ENCODE results near the gene NSMCE1.
"Not testable (repeated sequence)": the region's sequence is repeated elsewhere in the genome, so short reads cannot be mapped to it uniquely, and the experiment has no call there.

Gene NSMCE1

DNA sequence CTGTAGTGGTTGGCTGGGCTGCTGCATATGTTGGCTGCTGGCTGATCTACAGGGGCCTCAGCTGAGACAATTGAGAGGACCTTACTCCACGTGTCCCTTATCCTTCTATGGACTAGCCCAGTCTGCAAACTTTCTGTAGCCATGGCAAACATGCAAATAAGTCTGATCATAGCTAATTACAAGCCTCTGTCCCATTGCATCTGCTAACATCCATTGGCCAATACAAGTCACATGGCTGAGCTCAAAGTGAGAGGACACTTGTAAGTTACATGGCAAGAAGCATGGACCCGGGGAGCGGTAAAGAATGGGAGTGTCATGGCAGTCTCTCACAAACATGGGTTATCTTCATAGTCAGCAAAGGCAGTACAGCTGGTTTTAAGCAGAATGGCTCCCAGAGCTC is 33.6 kb upstream of the NSMCE1 start:
- no peak for DNase-seq

DNA sequence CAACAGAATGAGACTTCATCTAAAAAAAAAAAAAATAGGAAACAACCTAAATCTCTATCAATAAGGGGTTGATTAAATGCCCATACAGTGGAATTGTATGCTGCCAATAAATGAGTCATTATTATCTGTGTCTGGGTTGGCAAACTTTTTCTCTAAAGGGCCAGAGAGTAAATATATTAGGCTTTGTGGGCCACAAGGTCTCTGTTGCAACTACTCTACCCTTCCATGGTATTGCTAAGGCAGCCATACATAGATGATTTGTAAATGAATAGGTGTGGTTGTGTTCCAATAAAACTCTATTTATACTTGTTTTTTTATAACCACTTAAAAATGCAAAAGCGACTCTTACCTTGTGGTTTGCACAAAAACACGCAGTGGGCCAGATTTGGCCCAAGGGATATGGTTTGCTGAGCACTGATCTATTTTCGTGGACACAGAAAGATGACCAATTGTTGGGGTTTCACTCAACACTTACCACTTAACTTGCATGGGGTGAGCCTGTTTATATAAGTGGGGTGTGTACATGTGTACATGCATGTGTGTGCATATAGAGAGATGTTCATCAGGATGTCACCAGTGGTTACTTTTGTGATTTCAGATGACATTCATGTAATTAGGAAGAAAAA is 32.8 kb upstream of the NSMCE1 start:
- no peak for DNase-seq

DNA sequence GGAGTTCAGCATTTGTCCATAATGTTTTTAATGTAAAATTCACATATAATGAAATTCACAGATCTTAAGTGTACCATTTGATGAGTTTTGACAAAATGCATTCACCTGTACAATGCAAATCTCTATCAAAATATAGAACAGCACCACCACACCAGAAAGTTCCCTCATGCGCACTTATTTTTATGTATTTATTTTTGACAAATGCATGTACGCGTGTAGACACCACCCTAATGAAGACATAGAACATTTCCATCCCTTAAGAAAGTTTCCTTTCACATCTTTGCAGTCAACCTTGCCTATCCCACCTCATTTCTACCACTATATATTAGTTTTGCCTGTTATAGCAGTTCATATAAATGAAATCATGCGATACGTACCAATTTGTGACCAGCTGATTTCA is 29.6 kb upstream of the NSMCE1 start:
- no peak for DNase-seq

DNA sequence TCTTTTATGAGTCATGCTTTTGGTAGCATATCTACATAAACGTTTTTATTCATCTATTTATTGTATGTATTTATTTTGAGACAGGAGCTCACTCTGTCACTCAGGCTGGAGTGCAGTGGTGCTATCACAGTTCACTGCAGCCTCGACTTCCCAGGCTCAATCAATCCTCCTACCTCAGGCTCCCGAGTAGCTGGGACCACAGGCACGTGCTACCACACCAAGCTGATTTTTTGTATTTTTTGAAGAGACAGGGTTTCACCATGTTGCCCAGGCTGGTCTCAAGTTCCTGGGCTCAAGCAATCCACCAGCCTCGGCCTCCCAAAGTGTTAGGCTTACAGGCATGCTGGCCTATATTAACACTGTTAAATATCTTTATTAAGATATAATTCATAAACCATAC is 24.8 kb upstream of the NSMCE1 start:
- DNase-seq: no peak

DNA sequence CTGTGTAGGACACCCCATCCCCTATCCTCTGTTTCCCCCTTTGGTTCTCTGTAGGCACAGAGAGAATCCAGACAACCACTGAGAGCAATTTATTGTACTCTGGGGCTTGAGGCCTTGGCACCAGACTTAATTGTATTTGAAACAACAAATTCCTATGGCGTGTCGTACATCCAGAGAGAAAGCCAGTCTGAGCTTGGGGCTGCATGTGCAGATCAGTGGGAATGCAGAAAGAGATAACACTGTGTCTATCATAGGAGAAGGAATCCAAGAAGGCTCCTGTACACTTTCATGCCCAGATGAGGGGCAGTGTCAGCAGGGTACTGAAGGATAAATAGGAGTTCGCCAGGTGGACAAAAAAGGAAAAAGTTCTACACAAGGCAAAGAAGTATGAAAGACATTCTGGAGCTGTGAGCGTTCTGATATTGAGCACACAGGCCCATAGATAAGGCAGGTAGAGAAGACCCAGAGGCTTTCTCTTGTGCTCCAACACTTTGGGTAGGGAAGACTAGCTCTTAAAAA is 23.2 kb upstream of the NSMCE1 start:
- no peak for DNase-seq

DNA sequence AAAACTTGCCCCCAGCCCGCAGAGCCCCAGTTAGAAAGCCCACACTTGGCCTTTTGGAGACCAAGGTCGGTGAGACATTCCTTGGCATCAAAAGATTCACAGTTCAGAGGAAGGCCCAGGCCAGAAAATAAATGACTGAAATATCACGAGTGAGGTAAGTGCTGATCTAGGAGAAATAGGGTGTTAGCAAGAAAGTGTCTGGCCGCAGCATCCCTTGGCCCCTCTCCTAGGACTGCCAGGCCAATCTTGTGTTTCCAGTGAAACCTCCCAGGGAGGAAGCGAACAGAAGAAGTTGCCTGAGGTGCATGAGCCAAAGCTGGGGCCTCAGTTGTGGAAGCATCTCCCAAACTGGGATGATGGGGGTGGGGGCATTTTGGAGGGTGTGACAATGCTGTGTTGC is 22.5 kb upstream of the NSMCE1 start:
- DNase-seq: no peak

DNA sequence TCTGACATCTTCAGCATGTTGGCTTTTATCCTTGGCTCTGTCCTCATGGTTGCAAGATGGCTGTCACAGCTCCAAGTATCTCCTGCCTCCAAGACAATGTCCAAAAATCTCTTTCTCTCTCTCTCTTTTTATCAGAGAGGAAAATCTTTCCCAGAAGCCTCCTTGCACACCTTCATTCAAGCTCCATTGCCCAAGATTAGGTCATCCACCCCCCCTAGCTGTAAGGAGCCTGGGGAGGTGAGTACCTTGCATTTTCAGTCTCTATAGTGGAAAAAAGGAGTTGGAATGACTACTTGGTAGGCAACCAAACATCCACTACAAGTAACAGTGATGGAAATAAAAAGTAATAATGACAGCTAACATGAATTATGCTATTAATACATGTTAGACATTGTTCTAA is 22.0 kb upstream of the NSMCE1 start:
- no peak for DNase-seq

DNA sequence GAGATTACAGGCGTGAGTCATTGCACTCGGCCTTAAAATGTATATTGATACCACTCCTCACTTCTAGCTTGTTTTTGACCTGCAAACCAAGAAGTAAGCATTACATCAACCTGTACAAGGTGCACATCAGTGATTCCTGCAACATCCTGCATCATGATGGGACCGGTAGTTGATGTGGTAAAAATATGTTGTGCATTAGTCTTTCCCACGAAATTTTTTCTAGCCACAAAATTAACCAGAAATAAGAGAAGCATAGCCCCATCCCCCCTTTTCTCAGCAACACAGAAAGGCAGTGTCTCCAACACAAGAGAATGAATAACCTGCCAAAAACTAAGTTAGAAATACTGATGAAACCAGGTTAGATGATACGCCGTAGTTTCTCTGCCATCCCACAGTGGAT is 21.1 kb upstream of the NSMCE1 start:
- DNase-seq: no peak

DNA sequence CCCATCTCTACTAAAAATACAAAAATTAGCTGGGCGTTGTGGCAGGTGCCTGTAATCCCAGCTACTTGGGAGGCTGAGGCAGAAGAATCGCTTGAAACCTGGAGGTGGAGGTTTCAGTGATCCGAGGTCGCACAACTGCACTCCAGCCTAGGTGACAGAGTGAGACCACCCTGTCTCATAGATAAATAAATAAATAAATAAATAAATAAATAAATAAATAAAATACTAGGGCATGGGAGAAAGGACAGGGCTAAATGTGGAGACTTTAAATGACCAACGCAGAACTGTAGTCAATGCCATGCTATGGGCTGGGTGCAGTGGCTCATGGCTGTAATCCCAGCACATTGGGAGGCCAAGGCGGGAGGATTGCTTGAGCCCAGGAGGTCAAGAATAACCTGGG is 19.7 kb upstream of the NSMCE1 start:
- not testable (repeated sequence) for DNase-seq

DNA sequence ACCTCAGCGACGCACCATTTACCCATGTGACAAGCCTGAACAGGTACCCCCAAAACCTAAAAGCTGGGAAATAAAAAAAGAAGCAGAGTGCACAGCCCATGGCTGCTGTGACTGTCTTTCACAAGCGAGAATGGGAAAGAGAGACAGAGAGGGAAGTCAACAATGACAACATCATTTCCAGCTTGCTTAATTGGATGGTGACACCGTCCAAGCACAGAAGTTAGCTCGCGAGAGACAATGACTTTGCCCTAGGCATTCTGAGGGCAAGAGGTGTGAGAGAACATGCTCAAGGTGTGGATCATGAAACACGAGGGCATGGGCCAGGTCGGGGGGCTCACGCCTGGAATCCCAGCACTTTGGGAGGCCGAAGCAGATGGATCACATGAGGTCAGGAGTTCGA is 19.3 kb upstream of the NSMCE1 start:
- no peak for DNase-seq

DNA sequence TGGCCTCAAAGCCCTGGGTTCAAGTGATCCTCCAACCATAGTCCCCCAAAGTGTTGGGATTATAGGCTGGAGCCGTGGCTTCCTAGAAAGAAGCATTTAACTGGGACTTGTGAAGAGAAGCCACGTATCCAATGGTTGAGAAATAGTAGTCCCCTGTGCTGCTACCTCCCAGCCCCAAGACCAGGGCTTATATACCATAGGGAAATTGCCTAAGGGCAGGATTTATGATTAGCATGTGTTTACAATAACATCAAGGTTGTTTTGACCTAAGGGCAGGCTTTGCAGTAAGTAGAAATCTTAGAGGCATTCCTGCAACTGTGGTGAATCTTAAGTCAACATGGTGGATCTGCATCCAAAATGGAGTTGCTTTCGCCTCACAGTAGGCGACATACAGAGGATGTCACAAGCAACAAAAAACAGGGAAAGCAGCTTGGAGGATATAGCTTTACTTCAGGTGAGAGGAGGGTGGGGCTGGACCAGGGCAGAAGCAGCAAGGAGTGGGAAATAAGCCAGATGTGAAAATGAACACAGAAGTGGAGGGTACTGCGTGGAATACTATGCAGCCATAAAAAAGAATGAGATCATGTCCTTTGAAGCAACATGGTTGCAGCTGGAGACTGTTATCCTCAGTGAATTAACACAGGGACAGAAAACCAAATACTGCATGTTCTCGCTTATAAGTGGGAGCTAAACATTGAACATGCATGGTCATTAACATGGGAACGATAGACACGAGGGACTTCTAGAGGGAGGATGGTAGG is 18.7 kb upstream of the NSMCE1 start:
- DNase-seq: no peak

DNA sequence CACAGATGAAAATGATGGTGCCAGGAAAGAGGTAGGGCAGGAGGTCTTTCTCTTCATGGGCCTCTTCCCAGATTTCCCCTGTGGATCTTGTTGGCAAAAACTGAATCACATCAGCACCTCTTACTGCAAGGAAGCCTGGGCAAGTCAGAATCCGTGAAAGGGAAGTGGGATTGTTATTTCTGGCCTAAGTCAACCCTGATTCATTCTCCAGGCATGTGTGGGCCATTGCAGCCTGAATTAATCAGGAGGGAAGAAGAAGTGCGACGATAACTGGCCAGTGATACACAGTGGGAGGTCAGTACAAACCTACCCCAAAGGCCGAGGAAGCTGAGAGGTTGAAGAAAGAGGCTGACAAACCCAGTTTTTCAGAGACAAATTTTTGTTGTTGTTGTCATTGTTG is 17.9 kb upstream of the NSMCE1 start:
- DNase-seq: no peak

DNA sequence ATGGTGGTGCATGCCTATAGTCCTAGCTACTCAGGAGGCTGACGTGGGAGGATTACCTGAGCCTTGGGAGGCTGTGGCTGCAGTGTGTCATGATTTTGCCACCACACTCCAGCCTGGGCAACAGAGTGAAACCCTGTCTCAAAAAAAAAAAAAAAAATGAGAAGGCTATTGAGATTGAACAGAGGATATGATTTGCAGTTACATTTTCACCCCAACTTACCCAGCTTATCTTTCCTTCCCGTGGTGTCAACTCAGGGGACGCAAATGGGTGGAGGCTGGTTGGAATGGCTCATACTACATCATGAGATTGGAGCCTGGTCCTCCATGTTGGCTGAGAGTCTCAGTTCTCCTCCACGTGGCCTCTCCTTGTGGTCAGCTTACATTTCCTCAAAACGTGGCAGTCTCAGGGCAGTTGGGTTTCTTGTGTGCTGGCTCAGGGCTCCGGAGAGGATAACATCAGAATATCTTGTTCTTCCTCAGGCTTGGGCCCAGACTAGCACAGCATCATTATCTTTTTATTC is 17.2 kb upstream of the NSMCE1 start:
- no peak for DNase-seq

DNA sequence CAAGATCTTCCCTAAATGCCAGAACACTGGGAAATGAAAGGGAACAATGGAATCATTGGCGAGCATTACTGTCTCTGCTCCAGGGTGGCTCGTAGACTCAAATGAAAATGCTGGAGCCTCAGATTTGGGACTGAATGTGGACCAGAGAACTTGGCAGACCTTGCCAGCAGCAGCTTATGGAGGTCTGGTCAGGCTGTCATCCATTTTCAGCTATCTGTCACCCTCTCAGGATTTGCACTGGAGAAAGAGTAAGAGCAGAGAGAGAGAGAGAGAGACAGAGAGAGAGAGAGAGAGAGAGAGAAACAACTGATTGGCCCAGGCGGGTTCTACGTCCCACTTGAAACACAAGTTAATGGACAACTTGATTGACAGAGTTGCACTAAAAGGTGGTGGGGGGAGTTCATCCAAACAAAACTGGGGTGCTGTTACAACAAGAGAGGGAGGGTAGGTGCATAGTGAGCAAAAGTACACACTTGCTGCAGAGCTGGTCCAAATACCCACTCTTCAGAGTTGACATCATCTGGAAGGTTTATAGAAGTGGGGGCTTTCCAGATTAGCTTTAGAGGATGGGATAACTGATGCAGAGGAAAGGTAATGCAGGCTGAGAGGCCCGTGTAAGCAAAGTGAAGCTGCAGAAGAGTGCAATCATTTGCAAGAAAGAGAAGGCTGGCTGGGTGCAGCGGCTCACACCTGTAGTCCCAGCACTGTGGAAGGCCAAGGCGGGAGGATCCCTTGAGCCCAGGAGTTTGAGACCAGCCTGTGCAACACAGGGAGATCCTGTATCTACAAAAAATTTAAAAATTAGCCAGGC is 16.5 kb upstream of the NSMCE1 start:
- no peak for DNase-seq

DNA sequence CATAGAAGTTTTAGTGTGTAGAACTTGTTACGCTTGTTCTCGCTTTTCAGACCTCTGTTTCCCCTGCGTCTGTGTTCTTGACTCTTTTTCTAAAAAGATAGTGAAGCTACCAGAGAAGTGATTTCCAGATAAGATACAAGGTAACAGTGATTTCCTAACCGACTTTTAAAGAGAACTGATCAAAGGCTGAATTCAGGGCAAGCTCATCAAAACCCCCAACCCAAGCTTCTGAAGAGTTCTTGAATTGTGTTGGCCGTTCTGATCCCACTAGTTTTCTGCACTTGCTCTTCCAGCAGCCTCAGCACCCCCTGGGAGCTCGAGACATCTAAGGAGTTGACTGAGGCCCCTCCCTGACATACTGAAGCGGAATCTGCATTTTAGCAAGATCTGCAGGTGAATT is 12.7 kb upstream of the NSMCE1 start:
- DNase-seq: no peak

DNA sequence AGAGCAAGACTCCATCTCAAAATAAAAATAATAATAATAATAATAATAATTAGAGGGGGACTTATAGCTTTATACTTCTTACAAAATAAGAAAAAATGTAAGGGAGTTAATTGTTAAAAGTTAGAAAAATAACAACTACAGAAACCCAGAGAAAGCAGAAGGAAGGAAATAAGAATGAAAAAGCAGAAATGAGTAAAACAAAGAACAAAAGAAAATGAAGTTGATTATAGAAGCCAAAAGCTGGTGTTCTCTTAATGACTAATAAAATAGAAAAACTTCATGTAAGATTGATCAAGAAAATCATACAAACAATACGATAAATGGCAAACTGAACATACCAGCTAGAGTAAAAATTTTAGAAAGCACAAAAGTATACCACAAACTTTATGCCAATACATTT is 6.8 kb upstream of the NSMCE1 start:
- DNase-seq: no peak

DNA sequence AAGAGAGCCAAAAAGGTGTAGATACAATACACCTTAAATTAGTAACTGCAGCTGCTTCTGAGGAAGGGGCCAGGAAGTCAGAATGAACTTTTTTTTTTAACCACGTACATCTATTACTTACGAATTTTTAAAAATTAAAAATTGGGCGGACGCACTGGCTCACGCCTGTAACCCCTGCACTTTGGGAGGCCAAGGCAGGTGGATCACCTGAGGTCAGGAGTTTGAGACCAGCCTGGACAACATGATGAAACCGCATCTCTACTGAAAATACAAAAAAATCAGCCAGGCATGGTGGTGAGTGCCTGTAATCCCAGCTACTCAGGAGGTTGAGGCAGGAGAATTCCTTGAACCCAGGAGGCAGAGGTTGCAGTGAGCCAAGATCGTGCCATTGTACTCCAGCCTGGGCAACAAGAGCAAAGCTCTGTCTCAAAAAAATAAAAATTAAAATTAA is 5.9 kb upstream of the NSMCE1 start:
- DNase-seq: not testable (repeated sequence)

DNA sequence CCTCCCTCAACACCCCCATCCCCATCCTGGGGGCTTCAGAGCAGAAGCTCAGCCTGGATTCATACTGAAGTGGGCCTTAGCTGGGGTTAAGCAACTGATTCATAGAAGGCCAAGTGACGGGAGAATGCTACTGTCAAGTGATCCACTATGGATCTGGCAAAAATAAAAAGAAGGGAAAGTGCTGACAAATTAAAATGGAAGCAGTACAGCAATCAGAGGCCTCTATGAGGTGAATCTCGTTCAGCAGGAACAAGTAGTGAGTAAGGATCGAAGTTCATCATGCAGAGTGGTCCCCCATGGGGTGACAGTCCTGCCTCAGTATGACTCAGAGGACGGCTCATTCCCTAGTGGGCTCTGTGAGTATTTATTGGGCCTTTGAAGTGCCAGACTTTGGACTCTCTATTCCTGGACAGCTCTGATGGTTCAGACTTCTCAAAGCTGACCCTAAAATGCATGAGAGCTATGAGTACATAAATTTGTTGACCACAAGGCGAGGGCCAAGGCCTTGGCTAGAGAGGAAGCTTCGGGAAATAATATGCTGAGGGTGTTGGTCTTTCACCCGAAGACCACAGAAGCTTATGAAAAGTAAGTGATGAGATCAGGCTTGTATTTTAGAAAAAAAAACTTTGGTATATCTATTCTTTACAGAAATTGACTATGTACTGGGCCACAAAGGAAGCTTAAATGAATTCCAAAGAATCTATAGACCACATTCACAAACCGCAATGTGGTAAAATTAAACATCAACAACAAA is 5.3 kb upstream of the NSMCE1 start:
- no peak for DNase-seq

DNA sequence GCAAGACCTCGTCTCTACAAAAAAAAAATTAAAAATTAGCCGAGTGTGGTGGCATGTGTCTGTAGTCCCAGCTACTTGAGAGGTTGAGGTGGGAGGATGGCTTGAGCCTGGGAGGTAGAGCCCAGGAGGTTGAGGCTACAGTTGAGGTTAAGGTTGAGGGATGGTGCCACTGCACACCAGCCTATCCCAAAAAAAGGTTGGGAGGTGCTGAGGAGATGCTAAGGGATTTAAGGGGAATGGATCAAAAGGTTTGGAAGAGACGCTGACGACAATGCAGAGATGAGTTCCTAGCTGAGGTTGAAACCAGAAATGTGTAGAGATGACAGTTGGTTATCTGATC is 4.7 kb upstream of the NSMCE1 start:
- DNase-seq: no peak

DNA sequence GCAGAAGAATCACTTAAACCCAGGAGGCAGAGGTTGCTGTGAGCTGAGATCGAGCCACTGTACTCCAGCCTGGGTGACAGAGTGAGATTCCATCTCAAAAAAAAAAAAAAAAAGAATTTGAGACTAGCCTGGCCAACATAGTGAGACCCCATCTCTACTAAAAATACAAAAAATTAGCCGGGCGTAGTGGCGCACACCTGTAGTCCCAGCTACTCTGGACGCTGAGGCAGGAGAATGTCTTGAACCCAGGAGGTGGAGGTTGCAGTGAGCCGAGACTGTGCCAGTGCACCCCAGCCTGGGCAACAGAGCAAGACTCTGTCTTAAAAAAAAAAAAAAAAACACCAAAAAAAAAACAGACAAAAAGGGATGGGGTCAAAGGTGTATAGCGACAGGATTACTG is 4.1 kb upstream of the NSMCE1 start:
- not testable (repeated sequence) for DNase-seq

DNA sequence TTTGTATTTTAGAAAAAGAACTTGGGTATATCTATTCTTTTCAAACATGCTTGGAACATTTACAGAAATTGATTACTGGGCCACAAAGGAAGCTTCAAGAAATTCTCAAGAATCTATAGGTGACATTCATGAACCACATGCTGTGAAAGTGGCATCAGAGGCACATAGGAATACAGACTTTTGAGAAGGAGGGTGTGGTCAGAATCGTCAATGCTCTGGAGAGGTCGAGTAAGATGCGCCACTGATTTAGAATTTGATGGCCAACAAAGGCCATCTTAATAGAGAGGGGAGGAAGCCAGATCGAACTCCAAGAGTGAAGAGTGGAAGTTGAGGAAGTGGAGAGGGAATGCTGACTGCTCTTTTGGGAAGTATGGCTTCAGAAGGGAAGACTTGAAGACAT is 3.5 kb upstream of the NSMCE1 start:
- DNase-seq: no peak

DNA sequence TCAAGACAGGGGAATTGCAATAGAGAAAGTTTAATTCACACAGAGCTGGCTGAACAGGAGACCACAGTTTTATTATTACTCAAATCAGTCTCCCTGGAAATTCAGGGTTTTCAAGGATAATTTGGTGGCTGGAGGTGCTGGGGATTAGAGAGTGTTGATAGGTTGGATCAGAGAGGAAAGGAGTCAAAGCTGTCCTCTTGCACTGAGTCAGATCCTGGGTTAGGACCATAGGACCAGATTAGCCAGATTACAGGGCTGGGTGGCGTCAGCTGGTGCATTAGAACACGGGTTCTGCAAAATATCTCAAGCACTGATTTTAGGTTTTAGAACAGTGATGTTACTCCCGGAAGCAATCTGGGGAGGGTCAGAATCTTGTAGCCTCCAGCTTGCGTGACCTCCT is 1.8 kb upstream of the NSMCE1 start:
- DNase-seq: no peak
